ENCODE data around the gene TMPRSS11F. TPM values are rescaled to one million over a fixed set of nuclear protein-coding genes. Genes with fewer than 3 reads are reported as not detected.

The TMPRSS11F gene
- total and polyA plus RNA-seq, 2 of the 4 experiments (the other 2 are of a cell fraction) = not detected

- H2AK5ac ChIP-seq (ENCODE audit: low read depth, low read length) = no peak overlapping the region
- H3K79me1 ChIP-seq (ENCODE audit: low read depth in 1 of 2, low read length in 2 of 2) = no peaks in the 10 kb centered on the region
- H2BK5ac ChIP-seq (ENCODE audit: low read depth, low read length, poor library complexity, severe bottlenecking) = no peak overlapping the region
- no peak overlapping the region for H3K9ac ChIP-seq (ENCODE audit: low read depth, low read length)
- no peak overlapping the region for H3K4ac ChIP-seq (ENCODE audit: low read depth, low read length)
- no peak overlapping the region for H3K23ac ChIP-seq (ENCODE audit: low read depth, low read length)
- H3K27me3 ChIP-seq (ENCODE audit: control insufficient read depth, insufficient read depth, low read length) = no peaks in the 10 kb centered on the region
- no peak overlapping the region for H4K8ac ChIP-seq (ENCODE audit: low read depth in 2 of 2, low read length in 2 of 2)
- no peaks in the 10 kb centered on the region for H4K20me1 ChIP-seq (ENCODE audit: insufficient read depth, low read length)
- no peaks in the 10 kb centered on the region for H3K4me1 ChIP-seq (ENCODE audit: control insufficient read depth, insufficient read depth, low read length)
- TF ChIP-seq MXI1 (IDR thresholded peaks at IDR 0.05; ENCODE audit: borderline replicate concordance, low read depth, low read length) = no peak
- TF ChIP-seq CEBPB (IDR thresholded peaks at IDR 0.05; ENCODE audit: low read depth, low read length) = no peak
- TF ChIP-seq, protein P1, sequence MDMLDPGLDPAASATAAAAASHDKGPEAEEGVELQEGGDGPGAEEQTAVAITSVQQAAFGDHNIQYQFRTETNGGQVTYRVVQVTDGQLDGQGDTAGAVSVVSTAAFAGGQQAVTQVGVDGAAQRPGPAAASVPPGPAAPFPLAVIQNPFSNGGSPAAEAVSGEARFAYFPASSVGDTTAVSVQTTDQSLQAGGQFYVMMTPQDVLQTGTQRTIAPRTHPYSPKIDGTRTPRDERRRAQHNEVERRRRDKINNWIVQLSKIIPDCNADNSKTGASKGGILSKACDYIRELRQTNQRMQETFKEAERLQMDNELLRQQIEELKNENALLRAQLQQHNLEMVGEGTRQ (IDR thresholded peaks at IDR 0.05; ENCODE audit: low read depth, low read length) = no peak
- no peak for TF ChIP-seq BHLHE40 (IDR thresholded peaks at IDR 0.05; ENCODE audit: low read depth, low read length)
- TF ChIP-seq MAFK (IDR thresholded peaks at IDR 0.05; ENCODE audit: low read depth, low read length) = no peak
- no peak for TF ChIP-seq NFE2L2 (IDR thresholded peaks at IDR 0.05; ENCODE audit: low read depth, low read length)
- no peak for TF ChIP-seq RAD21 (IDR thresholded peaks at IDR 0.05; ENCODE audit: low read length)
- H2BK120ac ChIP-seq (ENCODE audit: low read depth, low read length) = no peak overlapping the region
- no peak for ATAC-seq (ENCODE audit: low read depth)
- no peak overlapping the region for H3K27ac ChIP-seq (ENCODE audit: insufficient read depth, low read length)
- intact Hi-C loops (cut with micrococcal nuclease) (no loop called here), in situ Hi-C loops (cut with MboI; ENCODE audit: low sequenced_read_pairs) (no loop called here), dilution Hi-C loops (cut with HindIII; ENCODE audit: low sequenced_read_pairs, unreplicated experiment) (no loop called here)
- H3K18ac ChIP-seq (ENCODE audit: low read depth, low read length) = no peak overlapping the region
- CTCF ChIA-PET = no interaction called here
- DNase-seq = no peak
- no peak overlapping the region for H3K56ac ChIP-seq (ENCODE audit: extremely low read depth, insufficient read depth, low read length)
- no peak overlapping the region for H4K5ac ChIP-seq (ENCODE audit: low read depth, low read length)
- H3K9me3 ChIP-seq (ENCODE audit: control insufficient read depth, insufficient read depth, low read length) = peaks cover 4% of the 10 kb centered on the region; the same call in 1 of the 2 replicates
- H3K14ac ChIP-seq (replicated peaks; ENCODE audit: low read depth, low read length) = no peak overlapping the region
- no peak overlapping the region for H2AFZ ChIP-seq (replicated peaks; ENCODE audit: low read length, poor library complexity)
- H2AK9ac ChIP-seq (replicated peaks; ENCODE audit: low read depth, low read length, poor library complexity) = no peak overlapping the region
- no peaks in the 10 kb centered on the region for H3K9me1 ChIP-seq (ENCODE audit: insufficient read depth, low read length)
- H3K4me2 ChIP-seq (ENCODE audit: low read depth, low read length) = no peak overlapping the region
- H3K4me3 ChIP-seq (ENCODE audit: insufficient read depth, low read depth, low read length) = no peak overlapping the region
- no TSS peak for BruUV-seq (replicated peaks)
- POLR2A ChIA-PET (ENCODE audit: unreplicated experiment) = no interaction called here
- no peak overlapping the region for H2BK15ac ChIP-seq (ENCODE audit: low read depth, low read length)
- H4K91ac ChIP-seq (ENCODE audit: insufficient read depth, low read depth, low read length) = no peak overlapping the region
- no peaks in the 10 kb centered on the region for H3K36me3 ChIP-seq (ENCODE audit: control insufficient read depth, insufficient read depth, low read length)
- no peak overlapping the region for H2BK20ac ChIP-seq (ENCODE audit: low read depth, low read length)
These were observed 55.3 kb downstream of the TMPRSS11F start for GRCh38 chr4:68074397-68074796.

Measured in IMR-90 (cell line).